Activated naive CD8-positive, alpha-beta T cell treated with anti-CD3 and anti-CD28 coated beads, Interleukin-2, amount 50 U/mL, for 24 hours (primary cell): Measurements from ENCODE around the gene GCSH.

Source experiments
- ATAC-seq: fragments of 150-1000 bp; cut with Tn5 transposase; one replicate; pipeline ENCODE4 v1.10.0; 2021
- DNase-seq: peaks from one replicate; pipeline ENCODE4 v3.0.0; 2021
- H3K27ac Mint-ChIP-seq: one replicate; pipeline ENCODE4 v1.8.0; 2021; ENCODE audit warnings: mild to moderate bottlenecking, mixed read lengths
- H3K27me3 Mint-ChIP-seq: one replicate; pipeline ENCODE4 v1.8.0; 2021; ENCODE audit warnings: mixed read lengths
- H3K36me3 Mint-ChIP-seq: one replicate; pipeline ENCODE4 v1.8.0; 2021; ENCODE audit warnings: low read depth, mixed read lengths
- H3K4me1 Mint-ChIP-seq: one replicate; pipeline ENCODE4 v1.8.0; 2021; ENCODE audit warnings: mixed read lengths
- H3K4me3 Mint-ChIP-seq: one replicate; pipeline ENCODE4 v1.8.0; 2021; ENCODE audit warnings: mild to moderate bottlenecking, moderate library complexity, mixed read lengths
- H3K9me3 Mint-ChIP-seq: one replicate; pipeline ENCODE4 v1.8.0; 2021; ENCODE audit warnings: mixed read lengths

GCSH gene

DNA sequence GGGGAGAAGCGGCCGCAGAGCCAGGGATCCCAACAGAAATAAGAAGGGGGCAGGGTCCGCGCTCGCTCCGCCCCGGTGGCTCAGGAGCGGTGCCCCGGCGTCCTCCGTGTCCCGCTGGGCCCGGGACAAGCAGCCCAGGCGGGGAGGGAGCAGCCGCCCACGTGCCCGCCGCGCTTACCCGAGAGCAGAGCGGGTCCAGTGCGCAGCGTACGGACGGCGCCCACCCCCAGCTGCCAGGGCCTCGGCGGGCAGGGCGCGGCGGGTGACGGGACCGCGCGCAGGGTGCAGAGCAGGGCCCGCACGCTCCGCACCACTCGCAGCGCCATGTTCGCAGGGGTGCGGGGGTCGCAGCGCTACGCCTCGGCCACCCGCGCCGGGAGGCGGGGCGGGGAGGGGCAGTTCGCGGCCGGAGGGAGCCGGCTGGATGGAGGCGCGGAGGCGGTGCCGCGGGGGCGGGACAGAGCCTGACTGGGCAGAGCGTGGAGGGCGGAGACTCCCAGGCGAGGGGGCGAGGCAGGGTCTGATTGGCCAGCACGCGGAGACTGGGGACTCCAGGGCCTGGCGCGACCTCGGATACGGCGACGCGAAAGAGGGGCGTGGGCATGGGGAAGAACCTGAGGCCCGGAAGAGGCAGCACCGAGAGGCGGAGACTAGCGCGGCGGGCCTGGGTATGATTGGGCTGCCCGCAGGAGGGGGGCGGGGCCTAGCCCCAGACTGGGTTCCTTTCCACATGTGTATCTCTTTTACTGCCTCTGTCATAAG is at the start of gene GCSH:
GCSH (minus strand) TSS at position 443 of the 762 bp plus-strand sequence; CDS start at position 326, 117 bp downstream.
- peaks cover 14% of the 10 kb centered on the region for H3K4me1 Mint-ChIP-seq
- peaks cover 4% of the 10 kb centered on the region for H3K9me3 Mint-ChIP-seq
- no peaks in the 10 kb centered on the region for H3K27me3 Mint-ChIP-seq
- H3K27ac Mint-ChIP-seq, result peak within 1 kb of the TSS; percentile 47
- ATAC-seq (peak; percentile 99), DNase-seq (peak; percentile 98)
- no peaks in the 10 kb centered on the region for H3K36me3 Mint-ChIP-seq
- H3K4me3 Mint-ChIP-seq, result peak within 1 kb of the TSS; percentile 83

DNA sequence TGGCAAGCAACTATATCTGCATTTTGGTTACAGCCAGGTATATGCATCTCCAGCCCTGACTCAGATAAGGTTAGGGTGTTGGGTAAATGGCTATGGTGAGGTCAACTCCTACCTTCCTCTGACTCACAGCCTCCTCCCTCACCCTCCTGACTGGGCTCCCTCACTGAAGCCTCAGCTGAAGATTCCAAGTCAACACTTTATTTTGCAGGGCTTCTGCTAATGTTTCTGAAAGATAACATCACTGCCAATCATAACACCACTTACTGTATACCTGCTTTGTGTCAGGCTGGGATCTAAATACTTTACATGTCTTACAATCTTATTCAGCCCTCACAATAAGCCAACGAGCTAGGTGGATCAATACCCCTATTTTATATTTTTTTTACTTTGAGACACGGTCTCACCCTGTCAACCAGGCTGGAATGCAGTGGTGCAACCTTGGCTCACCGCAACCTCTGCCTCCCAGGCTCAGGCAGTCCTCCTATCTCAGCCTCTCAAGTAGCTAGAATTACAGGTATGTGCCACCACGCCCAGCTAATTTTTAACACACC is 47.8 kb upstream of the GCSH start:
- H3K4me1 Mint-ChIP-seq, result no peaks in the 10 kb centered on the region
- H3K27me3 Mint-ChIP-seq, result peaks cover 14% of the 10 kb centered on the region
- H3K9me3 Mint-ChIP-seq, result no peaks in the 10 kb centered on the region
- DNase-seq (no peak), ATAC-seq (peak; percentile 42)
- H3K36me3 Mint-ChIP-seq, result no peaks in the 10 kb centered on the region
- H3K4me3 Mint-ChIP-seq, result no peak overlapping the region
- no peak overlapping the region for H3K27ac Mint-ChIP-seq

DNA sequence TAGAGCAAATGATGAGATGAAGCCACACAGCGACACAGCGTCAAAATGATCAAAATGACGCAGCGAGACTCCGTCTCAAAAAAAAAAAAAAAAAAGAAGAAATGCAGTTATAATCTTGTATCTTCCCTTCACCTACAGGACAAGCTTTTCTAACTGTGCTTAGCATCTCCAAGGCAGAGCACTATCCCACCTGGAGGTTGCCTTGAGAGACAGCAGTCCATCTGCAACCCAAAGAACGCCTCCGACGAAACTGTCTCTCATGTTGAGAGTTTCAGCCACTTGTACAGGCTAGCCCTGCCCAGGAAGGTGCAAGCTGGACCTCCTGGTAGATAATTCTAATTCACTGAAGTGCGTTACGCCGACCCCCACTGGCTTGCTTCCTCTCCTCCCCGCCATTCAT is 46.7 kb upstream of the GCSH start:
- ATAC-seq, result no peak
- Mint-ChIP-seq H3K9me3 (no peaks in the 10 kb centered on the region), H3K36me3 (no peaks in the 10 kb centered on the region), H3K27ac (no peak overlapping the region), H3K4me3 (no peak overlapping the region), H3K4me1 (no peaks in the 10 kb centered on the region), H3K27me3 (peaks cover 14% of the 10 kb centered on the region)
- no peak for DNase-seq

DNA sequence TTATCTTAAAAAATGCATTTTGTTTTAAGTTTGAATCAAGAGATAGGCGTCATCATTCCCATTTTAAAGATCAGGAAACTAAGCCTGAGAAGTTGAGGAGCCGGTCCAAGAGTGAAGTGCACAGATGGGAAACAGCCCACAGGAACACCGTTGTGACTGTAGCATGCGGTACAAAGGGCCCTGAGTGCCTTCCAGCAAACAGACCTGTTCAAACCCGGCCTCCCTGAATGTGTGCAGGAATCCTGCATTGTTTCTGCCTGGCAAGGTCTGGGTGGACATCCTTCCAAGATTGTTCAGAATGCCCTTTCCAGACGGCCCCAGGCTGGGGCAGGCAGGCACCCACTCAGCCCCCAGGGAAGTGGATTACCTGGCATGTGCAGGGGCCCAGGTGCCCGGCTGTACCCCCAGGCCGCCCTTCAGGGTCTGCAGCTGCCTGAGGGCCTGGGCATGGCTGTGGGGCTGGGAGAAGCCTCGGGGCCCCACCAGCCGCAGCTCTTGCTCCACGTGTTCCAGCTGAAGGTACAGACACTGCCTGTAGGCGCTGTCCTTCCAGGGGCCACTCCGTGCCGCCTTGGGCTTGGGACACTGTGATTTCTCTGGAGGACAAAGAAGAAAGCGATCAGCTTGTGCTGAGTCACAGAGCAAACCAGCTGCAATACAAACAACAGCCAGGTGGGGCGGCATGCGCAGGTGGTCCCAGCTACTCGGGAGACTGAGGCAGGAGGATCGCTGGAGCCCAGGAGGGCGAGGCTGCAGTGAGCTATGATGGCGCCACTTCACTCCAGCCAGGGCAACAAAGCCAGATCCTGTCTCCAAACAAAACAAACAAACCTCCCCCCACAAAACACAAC is 45.0 kb upstream of the GCSH start:
- DNase-seq (peak; percentile 8), ATAC-seq (no peak)
- H3K9me3 Mint-ChIP-seq, result no peaks in the 10 kb centered on the region
- no peaks in the 10 kb centered on the region for H3K4me1 Mint-ChIP-seq
- H3K4me3 Mint-ChIP-seq, result no peak overlapping the region
- H3K36me3 Mint-ChIP-seq, result no peaks in the 10 kb centered on the region
- no peak overlapping the region for H3K27ac Mint-ChIP-seq
- H3K27me3 Mint-ChIP-seq, result peaks cover 12% of the 10 kb centered on the region

DNA sequence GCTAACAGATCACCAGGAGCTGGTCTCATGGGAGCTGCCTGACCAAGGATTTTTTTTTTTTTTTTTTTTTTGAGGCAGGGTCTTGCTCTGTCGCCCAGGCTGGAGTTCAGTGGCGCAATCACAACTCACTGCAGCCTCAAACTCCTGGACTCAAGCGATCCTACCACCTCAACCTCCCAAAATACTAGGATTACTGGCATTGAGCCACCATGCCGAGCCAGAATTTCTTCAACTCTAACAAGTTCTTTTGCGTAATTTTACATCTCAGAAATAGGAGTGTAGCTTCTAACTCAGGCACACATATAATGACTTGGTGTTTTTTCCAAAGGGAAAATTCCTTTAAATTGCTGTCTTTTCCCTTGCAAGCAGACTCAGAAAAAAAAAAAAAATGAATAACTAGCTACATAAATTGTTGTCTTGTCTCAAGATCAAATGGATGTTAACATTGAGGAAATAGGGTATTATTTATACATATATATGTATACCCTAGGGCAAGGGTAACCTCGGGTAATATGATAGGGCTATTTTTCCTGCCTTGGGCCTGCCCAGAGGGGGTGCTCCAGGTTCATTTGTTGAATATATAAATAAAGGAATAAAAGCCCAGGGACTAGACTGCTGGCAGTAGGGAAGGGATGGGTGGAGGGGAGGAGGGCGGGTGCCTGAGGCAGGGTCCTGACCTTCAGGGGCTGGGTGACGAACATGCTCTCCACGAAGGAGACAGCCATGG is 42.8 kb upstream of the GCSH start:
- peaks cover 7% of the 10 kb centered on the region for H3K27me3 Mint-ChIP-seq
- no peak overlapping the region for H3K27ac Mint-ChIP-seq
- H3K9me3 Mint-ChIP-seq, result no peaks in the 10 kb centered on the region
- H3K4me3 Mint-ChIP-seq, result no peak overlapping the region
- no peaks in the 10 kb centered on the region for H3K36me3 Mint-ChIP-seq
- H3K4me1 Mint-ChIP-seq, result no peaks in the 10 kb centered on the region
- DNase-seq (no peak), ATAC-seq (no peak)

DNA sequence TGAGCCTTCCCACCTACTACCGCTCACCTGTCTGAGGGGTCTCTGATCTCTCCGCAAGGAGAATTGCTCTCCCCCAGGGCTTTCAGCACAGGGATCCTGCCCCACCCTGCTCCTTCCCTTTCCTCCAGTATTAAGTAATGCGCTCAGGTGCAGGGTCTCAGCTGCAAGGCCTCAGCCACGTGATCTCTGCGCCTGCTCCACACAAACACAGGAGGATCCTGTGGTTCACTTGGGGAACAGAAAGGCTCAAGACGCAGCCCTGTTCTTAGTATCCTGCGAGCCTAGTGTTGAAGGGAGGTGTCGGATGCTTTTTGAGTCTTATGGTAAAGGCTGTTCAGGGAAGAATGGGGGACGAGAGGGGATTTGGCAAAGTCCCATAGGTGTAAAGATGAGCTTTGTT is 41.6 kb upstream of the GCSH start:
- no peak for ATAC-seq
- no peaks in the 10 kb centered on the region for H3K9me3 Mint-ChIP-seq
- H3K36me3 Mint-ChIP-seq, result no peaks in the 10 kb centered on the region
- H3K4me3 Mint-ChIP-seq, result no peak overlapping the region
- no peaks in the 10 kb centered on the region for H3K27me3 Mint-ChIP-seq
- no peaks in the 10 kb centered on the region for H3K4me1 Mint-ChIP-seq
- H3K27ac Mint-ChIP-seq, result no peak overlapping the region
- DNase-seq, result no peak

DNA sequence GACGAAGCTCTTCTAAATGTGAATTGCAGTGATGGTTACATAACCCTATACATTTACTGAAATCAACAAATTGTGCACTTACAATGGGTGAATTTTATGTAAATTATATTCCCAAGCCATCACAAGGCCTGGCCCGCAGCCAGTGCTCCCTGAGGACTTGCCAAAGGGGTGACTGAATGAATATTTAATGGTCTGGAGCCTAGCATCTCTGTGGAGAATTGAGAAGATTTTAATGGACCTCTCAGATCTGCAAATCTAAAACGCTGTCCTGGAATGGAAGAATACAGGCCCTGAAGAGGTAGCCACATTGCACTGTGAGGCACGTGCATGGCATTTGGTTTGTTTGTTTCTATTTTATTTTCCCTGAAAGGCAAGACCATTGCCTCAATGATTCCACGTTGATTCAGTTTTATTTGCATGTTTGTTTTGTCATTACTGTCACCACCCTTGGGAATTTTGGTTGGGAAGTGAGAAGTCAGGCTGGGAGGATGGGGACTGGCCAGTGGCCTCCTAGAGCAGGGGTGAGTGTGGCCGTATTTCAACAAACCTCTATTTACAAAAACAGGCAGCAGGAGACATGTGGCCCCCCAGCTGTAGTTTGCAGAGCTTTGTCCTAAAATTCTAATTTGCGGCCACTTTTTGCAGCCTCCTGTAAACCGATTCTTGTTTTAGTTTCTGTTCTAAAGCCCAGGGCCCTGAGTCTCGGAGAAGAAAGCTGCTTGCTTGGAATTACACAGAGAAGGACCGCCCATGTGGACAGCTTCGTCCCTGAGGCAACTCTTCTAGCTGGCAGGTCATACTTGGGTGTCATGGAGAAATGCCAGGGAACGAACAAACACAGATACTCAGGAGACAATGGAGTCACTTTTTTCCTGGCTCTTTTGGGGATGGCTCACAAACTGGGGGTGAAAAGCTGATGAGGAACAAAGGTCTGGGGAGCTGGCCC is 40.5 kb upstream of the GCSH start:
- no peak for ATAC-seq
- H3K9me3 Mint-ChIP-seq, result no peaks in the 10 kb centered on the region
- H3K4me3 Mint-ChIP-seq, result no peak overlapping the region
- H3K4me1 Mint-ChIP-seq, result no peaks in the 10 kb centered on the region
- no peaks in the 10 kb centered on the region for H3K36me3 Mint-ChIP-seq
- DNase-seq, result no peak
- no peaks in the 10 kb centered on the region for H3K27me3 Mint-ChIP-seq
- no peak overlapping the region for H3K27ac Mint-ChIP-seq

DNA sequence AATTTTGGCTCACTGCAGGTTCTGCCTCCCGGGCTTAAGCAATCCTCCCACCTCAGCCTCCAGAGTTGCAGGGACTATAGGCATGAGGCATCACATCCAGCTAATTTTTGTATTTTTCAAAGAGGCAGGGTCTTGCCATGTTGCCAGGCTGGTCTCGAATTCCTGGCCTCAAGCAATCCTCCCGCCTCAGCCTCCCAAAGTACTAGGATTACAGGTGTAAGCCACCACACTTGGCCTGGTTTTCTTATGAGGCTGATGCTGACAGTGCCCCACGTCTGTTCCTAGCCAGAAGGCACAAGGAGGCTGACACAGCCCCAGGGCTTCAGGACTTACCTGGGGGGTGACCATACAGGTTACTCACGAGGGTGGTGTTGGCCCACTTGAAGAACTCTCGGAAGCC is 33.9 kb upstream of the GCSH start:
- Mint-ChIP-seq H3K4me3 (no peak overlapping the region), H3K27ac (no peak overlapping the region), H3K27me3 (peaks cover 2% of the 10 kb centered on the region), H3K36me3 (no peaks in the 10 kb centered on the region), H3K9me3 (no peaks in the 10 kb centered on the region), H3K4me1 (no peaks in the 10 kb centered on the region)
- DNase-seq (no peak), ATAC-seq (no peak)

DNA sequence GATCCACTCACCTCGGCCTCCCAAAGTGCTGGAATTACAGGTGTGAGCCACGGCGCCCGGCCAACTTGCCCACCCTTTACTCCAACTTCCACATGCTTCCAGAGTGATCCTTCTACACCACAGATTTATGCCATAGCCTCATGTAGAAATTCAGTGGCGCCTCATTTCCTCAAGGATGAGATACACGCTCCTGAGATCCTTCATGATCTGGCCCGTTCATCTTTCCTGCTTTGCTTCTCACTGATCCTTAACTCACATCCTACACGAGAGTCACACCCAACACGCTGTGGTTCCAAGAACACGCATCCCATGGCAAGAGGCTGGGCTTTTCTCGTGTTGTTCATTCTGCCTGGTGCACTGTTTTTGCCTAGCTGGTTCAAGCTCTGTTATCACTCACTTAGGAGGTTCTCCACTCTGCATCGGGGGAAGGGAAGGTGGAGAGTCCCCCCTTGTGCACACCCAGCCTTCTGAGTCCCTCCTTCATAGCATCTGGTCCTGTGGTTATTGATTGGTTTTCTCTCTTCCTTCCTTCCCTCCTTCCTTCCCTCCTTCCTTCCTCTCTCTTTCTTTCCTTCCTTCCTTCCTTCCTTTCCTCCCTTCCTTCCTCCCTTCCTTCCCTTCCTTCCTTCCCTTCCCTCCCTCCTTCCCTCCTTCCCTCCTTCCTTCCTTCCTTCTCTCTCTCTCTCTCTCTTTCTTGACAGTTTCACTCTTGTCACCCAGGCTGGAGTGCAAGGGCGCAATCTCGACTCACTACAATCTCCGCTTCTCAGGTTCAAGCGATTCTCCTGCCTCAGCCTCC is 32.7 kb upstream of the GCSH start:
- Mint-ChIP-seq H3K36me3 (no peaks in the 10 kb centered on the region), H3K4me1 (no peaks in the 10 kb centered on the region), H3K27ac (no peak overlapping the region), H3K27me3 (peaks cover 2% of the 10 kb centered on the region), H3K9me3 (no peaks in the 10 kb centered on the region), H3K4me3 (no peak overlapping the region)
- ATAC-seq, result no peak
- no peak for DNase-seq

DNA sequence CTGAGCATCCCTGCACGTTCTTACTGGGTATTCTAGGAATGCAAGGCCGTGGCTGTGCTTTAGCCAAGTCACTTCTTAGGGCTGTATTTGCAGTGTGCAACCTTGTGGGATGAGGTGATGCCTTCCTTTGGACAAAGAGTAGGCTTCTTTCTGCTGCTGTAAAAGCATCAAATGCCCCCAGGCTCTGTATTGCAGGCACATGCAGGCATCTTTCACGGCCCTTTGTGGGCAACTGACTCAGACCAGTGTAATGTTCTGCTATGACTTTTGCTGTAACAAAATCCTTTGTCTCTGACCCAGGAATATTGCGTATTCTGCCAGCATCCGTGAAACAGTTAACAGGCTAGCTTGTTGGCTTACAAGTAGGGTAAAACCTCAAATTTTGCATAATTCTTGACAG is 30.9 kb upstream of the GCSH start:
- H3K9me3 Mint-ChIP-seq, result no peaks in the 10 kb centered on the region
- H3K4me3 Mint-ChIP-seq, result no peak overlapping the region
- H3K27ac Mint-ChIP-seq, result no peak overlapping the region
- no peaks in the 10 kb centered on the region for H3K36me3 Mint-ChIP-seq
- H3K27me3 Mint-ChIP-seq, result peaks cover 2% of the 10 kb centered on the region
- no peak for ATAC-seq
- H3K4me1 Mint-ChIP-seq, result no peaks in the 10 kb centered on the region
- DNase-seq, result no peak

DNA sequence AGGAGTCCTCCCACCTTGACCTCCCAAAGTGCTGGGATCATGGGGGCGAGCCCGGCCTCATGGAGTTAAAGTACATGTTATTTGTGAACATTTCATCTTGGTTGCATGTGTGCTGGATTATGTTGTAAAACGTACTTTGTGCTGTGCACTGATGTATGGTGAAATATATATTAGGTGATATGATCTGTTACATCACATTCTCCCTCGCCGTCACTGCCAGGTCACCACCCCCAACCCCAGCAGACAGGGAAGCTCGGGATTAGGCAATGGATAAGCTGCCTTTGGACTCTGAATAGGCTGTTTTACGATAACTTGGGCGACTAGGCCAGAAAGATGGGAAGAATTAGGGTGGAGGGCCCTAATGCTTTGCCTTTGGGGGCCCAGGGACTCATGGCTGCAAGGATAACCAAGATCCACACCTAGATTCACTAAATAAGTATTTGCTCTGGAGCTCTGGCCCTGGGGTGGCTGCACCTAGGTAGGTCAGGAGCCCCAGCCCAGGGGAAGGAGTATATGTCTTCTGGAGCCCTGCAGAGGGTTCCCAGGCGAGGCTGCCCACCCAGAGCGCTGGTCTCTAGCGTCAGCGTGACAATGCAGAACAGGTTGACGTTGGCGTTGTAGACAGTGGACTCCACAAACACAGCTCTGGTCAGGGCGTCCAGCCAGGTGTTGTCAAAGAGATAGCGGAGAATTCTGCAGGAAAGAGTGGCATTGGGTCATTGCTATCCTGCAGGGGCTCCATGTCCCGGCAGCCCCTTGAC is 27.1 kb upstream of the GCSH start:
- Mint-ChIP-seq H3K4me3 (no peak overlapping the region), H3K4me1 (no peaks in the 10 kb centered on the region), H3K27ac (no peak overlapping the region), H3K36me3 (no peaks in the 10 kb centered on the region), H3K9me3 (no peaks in the 10 kb centered on the region), H3K27me3 (peaks cover 5% of the 10 kb centered on the region)
- DNase-seq (no peak), ATAC-seq (no peak)

DNA sequence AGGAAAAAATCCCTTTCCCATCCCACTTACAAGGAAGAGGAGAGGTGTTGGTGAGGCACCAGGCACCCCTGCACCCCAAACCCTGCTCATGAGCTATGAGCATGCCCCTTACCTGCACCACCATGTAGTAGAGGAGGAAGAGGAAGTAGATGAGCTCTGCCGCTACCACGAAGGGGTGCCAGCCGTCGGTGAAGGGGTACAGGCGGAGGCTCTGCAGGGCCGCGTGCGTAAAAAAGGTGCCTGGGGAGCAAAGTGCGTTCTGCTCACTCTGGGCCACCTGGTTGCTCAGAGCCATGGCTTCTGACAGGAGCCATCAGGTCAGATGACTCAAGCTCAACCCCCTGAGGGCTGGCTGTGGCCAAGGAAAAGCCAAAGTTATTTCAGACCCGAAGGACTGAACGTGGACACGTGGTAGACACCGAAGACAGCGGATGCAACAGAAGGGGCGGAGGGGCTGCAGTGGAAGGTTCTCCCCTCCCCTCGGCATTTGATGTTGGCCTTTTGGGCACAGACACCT is 25.3 kb upstream of the GCSH start:
- ATAC-seq, result no peak
- H3K27me3 Mint-ChIP-seq, result peaks cover 3% of the 10 kb centered on the region
- no peak for DNase-seq
- no peak overlapping the region for H3K27ac Mint-ChIP-seq
- no peaks in the 10 kb centered on the region for H3K4me1 Mint-ChIP-seq
- H3K4me3 Mint-ChIP-seq, result no peak overlapping the region
- H3K9me3 Mint-ChIP-seq, result no peaks in the 10 kb centered on the region
- H3K36me3 Mint-ChIP-seq, result no peaks in the 10 kb centered on the region
